ENCODE results near the gene TMPRSS4.

The TMPRSS4 gene

GRCh38 chr11:118144301-118145268 is 67.7 kb downstream of the TMPRSS4 start:
- Histone ChIP-seq H3K9ac (ENCODE audit: low read depth in 1 of 2, low read length in 2 of 2) (no peak overlapping the region), H3K4me3 (ENCODE audit: low read depth in 1 of 2, low read length in 2 of 2) (no peak overlapping the region), H3K27ac (ENCODE audit: low read depth, low read length) (no peak overlapping the region), H3K36me3 (ENCODE audit: control insufficient read depth in 1 of 2, insufficient read depth in 2 of 2, low read length in 2 of 2) (no peaks in the 10 kb centered on the region), H3K4me1 (ENCODE audit: control insufficient read depth in 1 of 2, insufficient read depth in 2 of 2, low read length in 2 of 2) (peaks cover 0 to 7% of the 10 kb centered on the region in 2 donors), H3K27me3 (ENCODE audit: control insufficient read depth in 1 of 2, insufficient read depth in 2 of 2, low read length in 2 of 2) (peaks cover 31 to 34% of the 10 kb centered on the region in 2 donors), H3K9me3 (ENCODE audit: control insufficient read depth in 1 of 2, low read length in 2 of 2) (no peaks in the 10 kb centered on the region)

DNA sequence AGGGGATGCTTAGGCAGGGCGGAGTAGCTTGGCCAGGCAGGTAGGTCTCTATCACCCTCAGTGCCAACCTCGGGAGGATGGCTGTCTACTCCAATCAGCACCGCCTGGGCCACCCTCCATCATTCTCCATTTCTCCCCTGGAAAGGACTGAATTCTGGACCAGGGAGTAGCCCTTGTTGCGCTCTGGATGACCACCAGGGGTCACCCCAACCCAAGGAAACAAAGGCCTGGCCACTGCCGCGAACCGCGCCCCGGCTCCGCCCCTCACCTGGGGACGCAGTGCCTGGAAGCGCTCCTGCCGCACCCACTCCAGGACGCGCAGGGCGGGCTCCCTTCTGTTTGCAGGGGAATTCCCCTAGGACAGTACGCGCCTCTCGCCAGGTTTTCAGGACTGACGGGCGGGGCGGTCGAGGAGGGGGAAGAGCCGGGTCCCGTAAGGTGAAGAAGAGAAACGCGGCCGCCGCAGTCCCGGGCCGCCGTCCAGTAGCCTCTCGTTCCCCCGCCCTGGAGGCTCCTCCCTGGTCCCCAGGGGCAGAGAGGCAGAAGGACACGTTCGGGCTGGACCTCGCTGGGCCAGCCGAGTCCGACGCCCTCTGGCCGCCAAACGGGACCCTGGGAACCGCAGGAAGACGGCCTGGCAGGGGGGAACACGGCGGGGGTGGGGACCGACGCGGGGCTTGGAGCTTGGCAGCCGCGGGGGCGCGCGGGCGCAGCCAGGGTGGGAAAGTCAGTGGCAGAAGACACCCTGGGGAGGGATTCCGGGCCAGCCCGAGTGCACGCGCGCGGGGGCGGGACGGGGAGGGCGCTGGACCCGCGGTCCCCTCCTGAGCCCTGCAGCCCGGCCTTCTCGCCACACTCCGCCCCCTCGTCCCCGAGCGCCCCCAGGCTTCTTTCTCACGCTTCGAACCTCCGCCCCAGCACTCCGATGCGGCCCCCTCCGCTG is 68.7 kb downstream of the TMPRSS4 start:
- Histone ChIP-seq H3K9me3 (ENCODE audit: control insufficient read depth in 1 of 2, low read length in 2 of 2) (no peaks in the 10 kb centered on the region), H3K27me3 (ENCODE audit: control insufficient read depth in 1 of 2, insufficient read depth in 2 of 2, low read length in 2 of 2) (peaks cover 35 to 43% of the 10 kb centered on the region in 2 donors)

GRCh38 chr11:118146554-118146953 is 69.7 kb downstream of the TMPRSS4 start:
- H3K27ac ChIP-seq (ENCODE audit: low read depth, low read length): no peak overlapping the region
- no peak overlapping the region for H3K4me3 ChIP-seq (ENCODE audit: low read depth in 1 of 2, low read length in 2 of 2)
- no peaks in the 10 kb centered on the region for H3K36me3 ChIP-seq (ENCODE audit: control insufficient read depth in 1 of 2, insufficient read depth in 2 of 2, low read length in 2 of 2)
- H3K27me3 ChIP-seq (ENCODE audit: control insufficient read depth in 1 of 2, insufficient read depth in 2 of 2, low read length in 2 of 2): peaks cover 40 to 47% of the 10 kb centered on the region in 2 donors
- H3K4me1 ChIP-seq (ENCODE audit: control insufficient read depth in 1 of 2, insufficient read depth in 2 of 2, low read length in 2 of 2): peaks cover 0 to 7% of the 10 kb centered on the region in 2 donors
- no peak overlapping the region for H3K9ac ChIP-seq (ENCODE audit: low read depth in 1 of 2, low read length in 2 of 2)
- no peaks in the 10 kb centered on the region for H3K9me3 ChIP-seq (ENCODE audit: control insufficient read depth in 1 of 2, low read length in 2 of 2)

More for the DNA sequence above, 68.7 kb downstream of the TMPRSS4 start:
- no peak overlapping the region for H3K27ac ChIP-seq (ENCODE audit: low read depth, low read length)
- peak overlapping the region; percentile 67 to 73 for H3K4me3 ChIP-seq (ENCODE audit: low read depth in 1 of 2, low read length in 2 of 2)
- peak overlapping the region; percentile 37 to 45 for H3K9ac ChIP-seq (ENCODE audit: low read depth in 1 of 2, low read length in 2 of 2)
- H3K36me3 ChIP-seq (ENCODE audit: control insufficient read depth in 1 of 2, insufficient read depth in 2 of 2, low read length in 2 of 2): no peaks in the 10 kb centered on the region
- H3K4me1 ChIP-seq (ENCODE audit: control insufficient read depth in 1 of 2, insufficient read depth in 2 of 2, low read length in 2 of 2): peaks cover 0 to 7% of the 10 kb centered on the region in 2 donors

- Histone ChIP-seq H3K4me3 (ENCODE audit: low read depth in 1 of 2, low read length in 2 of 2) (no peak overlapping the region), H3K9ac (ENCODE audit: low read depth in 1 of 2, low read length in 2 of 2) (no peak overlapping the region), H3K4me1 (ENCODE audit: control insufficient read depth in 1 of 2, insufficient read depth in 2 of 2, low read length in 2 of 2) (peaks cover 0 to 7% of the 10 kb centered on the region in 2 donors), H3K9me3 (ENCODE audit: control insufficient read depth in 1 of 2, low read length in 2 of 2) (no peaks in the 10 kb centered on the region), H3K36me3 (ENCODE audit: control insufficient read depth in 1 of 2, insufficient read depth in 2 of 2, low read length in 2 of 2) (no peaks in the 10 kb centered on the region), H3K27ac (ENCODE audit: low read depth, low read length) (no peak overlapping the region), H3K27me3 (ENCODE audit: control insufficient read depth in 1 of 2, insufficient read depth in 2 of 2, low read length in 2 of 2) (peaks cover 49 to 51% of the 10 kb centered on the region in 2 donors)
These were observed 70.6 kb downstream of the TMPRSS4 start for GRCh38 chr11:118147502-118147901.

GRCh38 chr11:118148240-118148639 is 71.4 kb downstream of the TMPRSS4 start:
- peaks cover 47 to 52% of the 10 kb centered on the region in 2 donors for H3K27me3 ChIP-seq (ENCODE audit: control insufficient read depth in 1 of 2, insufficient read depth in 2 of 2, low read length in 2 of 2)
- H3K9ac ChIP-seq (ENCODE audit: low read depth in 1 of 2, low read length in 2 of 2): no peak overlapping the region
- H3K9me3 ChIP-seq (ENCODE audit: control insufficient read depth in 1 of 2, low read length in 2 of 2): no peaks in the 10 kb centered on the region
- H3K36me3 ChIP-seq (ENCODE audit: control insufficient read depth in 1 of 2, insufficient read depth in 2 of 2, low read length in 2 of 2): no peaks in the 10 kb centered on the region
- no peak overlapping the region for H3K4me3 ChIP-seq (ENCODE audit: low read depth in 1 of 2, low read length in 2 of 2)
- H3K4me1 ChIP-seq (ENCODE audit: control insufficient read depth in 1 of 2, insufficient read depth in 2 of 2, low read length in 2 of 2): peaks cover 0 to 7% of the 10 kb centered on the region in 2 donors
- H3K27ac ChIP-seq (ENCODE audit: low read depth, low read length): no peak overlapping the region

GRCh38 chr11:118148856-118149255 is 72.0 kb downstream of the TMPRSS4 start:
- Histone ChIP-seq H3K4me1 (ENCODE audit: control insufficient read depth in 1 of 2, insufficient read depth in 2 of 2, low read length in 2 of 2) (peaks cover 0 to 12% of the 10 kb centered on the region in 2 donors), H3K27me3 (ENCODE audit: control insufficient read depth in 1 of 2, insufficient read depth in 2 of 2, low read length in 2 of 2) (peaks cover 47 to 51% of the 10 kb centered on the region in 2 donors), H3K4me3 (ENCODE audit: low read depth in 1 of 2, low read length in 2 of 2) (no peak overlapping the region), H3K9ac (ENCODE audit: low read depth in 1 of 2, low read length in 2 of 2) (no peak overlapping the region), H3K9me3 (ENCODE audit: control insufficient read depth in 1 of 2, low read length in 2 of 2) (no peaks in the 10 kb centered on the region), H3K36me3 (ENCODE audit: control insufficient read depth in 1 of 2, insufficient read depth in 2 of 2, low read length in 2 of 2) (no peaks in the 10 kb centered on the region), H3K27ac (ENCODE audit: low read depth, low read length) (no peak overlapping the region)

DNA sequence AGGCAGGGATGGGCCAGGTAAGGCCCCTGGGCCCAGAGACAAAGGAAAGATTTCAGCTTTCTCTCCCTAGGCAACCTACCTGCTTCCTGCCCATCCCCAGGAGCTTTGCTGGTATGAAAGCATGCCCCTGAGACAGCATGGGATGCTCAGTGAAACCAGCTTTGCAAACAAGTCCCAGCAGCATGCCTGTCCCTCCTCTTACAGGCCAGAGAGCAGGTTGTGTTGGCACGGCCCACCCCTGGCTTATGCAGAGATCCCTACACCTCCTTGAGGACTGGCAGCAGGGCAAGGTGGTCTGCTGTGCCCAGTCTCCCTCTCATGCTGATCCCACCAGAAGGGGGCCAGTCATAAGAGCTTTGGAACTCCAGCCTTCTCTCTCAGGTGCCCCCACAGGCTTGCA is 72.6 kb downstream of the TMPRSS4 start:
- Histone ChIP-seq H3K27me3 (ENCODE audit: control insufficient read depth in 1 of 2, insufficient read depth in 2 of 2, low read length in 2 of 2) (peaks cover 47 to 52% of the 10 kb centered on the region in 2 donors), H3K9ac (ENCODE audit: low read depth in 1 of 2, low read length in 2 of 2) (no peak overlapping the region), H3K9me3 (ENCODE audit: control insufficient read depth in 1 of 2, low read length in 2 of 2) (no peaks in the 10 kb centered on the region), H3K27ac (ENCODE audit: low read depth, low read length) (no peak overlapping the region), H3K36me3 (ENCODE audit: control insufficient read depth in 1 of 2, insufficient read depth in 2 of 2, low read length in 2 of 2) (no peaks in the 10 kb centered on the region), H3K4me1 (ENCODE audit: control insufficient read depth in 1 of 2, insufficient read depth in 2 of 2, low read length in 2 of 2) (peaks cover 0 to 12% of the 10 kb centered on the region in 2 donors), H3K4me3 (ENCODE audit: low read depth in 1 of 2, low read length in 2 of 2) (no peak overlapping the region)

DNA sequence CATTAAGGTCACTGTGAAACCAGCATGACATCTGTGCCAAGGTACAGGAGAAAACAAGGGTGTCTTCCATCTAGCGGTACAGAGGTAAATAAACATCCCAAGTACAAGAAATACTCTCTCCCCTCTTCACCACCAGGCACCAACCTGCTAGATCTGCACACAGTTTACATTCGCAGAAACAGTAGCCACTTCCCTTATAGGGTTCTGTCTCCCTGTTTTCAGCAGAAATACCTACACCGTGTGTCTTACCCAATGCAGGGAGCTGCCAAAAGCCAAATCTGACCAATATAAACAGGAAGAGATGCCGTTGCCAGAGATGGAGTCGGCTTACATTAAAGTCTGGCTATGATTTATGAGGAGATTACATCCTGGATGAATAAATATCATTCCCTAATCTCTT is 74.6 kb downstream of the TMPRSS4 start:
- Histone ChIP-seq H3K27ac (ENCODE audit: low read depth, low read length) (no peak overlapping the region), H3K27me3 (ENCODE audit: control insufficient read depth in 1 of 2, insufficient read depth in 2 of 2, low read length in 2 of 2) (peaks cover 66 to 70% of the 10 kb centered on the region in 2 donors), H3K4me1 (ENCODE audit: control insufficient read depth in 1 of 2, insufficient read depth in 2 of 2, low read length in 2 of 2) (peaks cover under 1 to 7% of the 10 kb centered on the region in 2 donors), H3K9me3 (ENCODE audit: control insufficient read depth in 1 of 2, low read length in 2 of 2) (no peaks in the 10 kb centered on the region), H3K36me3 (ENCODE audit: control insufficient read depth in 1 of 2, insufficient read depth in 2 of 2, low read length in 2 of 2) (no peaks in the 10 kb centered on the region), H3K4me3 (ENCODE audit: low read depth in 1 of 2, low read length in 2 of 2) (no peak overlapping the region), H3K9ac (ENCODE audit: low read depth in 1 of 2, low read length in 2 of 2) (no peak overlapping the region)

DNA sequence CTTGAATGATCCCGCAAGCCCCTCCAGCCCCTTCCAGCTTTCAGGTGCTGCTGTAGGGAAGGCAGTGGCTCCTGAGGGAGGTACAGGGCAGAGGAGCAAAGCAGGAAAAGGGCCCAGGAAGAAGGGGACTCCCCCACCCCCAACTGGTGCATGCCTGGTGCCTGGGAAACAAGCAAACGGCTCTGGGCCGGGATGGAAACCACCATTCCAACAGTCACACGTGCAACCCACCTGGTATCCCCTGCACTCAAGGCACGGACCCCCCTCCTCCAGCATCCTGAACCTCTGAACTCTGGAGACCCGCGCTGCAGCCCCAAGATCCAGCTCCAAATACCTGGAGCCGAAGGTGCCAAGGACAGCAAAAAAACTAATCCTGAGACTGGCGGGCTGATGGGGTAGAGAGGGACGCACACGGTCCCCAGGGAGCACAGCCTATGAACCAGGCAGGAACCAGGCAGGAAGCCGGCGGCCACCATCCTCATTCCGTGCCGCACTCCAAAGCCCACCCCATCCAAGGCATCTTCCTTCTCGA is 75.2 kb downstream of the TMPRSS4 start:
- no peak overlapping the region for H3K27ac ChIP-seq (ENCODE audit: low read depth, low read length)
- H3K4me3 ChIP-seq (ENCODE audit: low read depth in 1 of 2, low read length in 2 of 2): peak overlapping the region; percentile 57 to 62

More for the DNA sequence above, 75.2 kb downstream of the TMPRSS4 start:
- Histone ChIP-seq H3K9me3 (ENCODE audit: control insufficient read depth in 1 of 2, low read length in 2 of 2) (no peaks in the 10 kb centered on the region), H3K9ac (ENCODE audit: low read depth in 1 of 2, low read length in 2 of 2) (no peak overlapping the region), H3K27me3 (ENCODE audit: control insufficient read depth in 1 of 2, insufficient read depth in 2 of 2, low read length in 2 of 2) (peaks cover 72 to 77% of the 10 kb centered on the region in 2 donors), H3K36me3 (ENCODE audit: control insufficient read depth in 1 of 2, insufficient read depth in 2 of 2, low read length in 2 of 2) (no peaks in the 10 kb centered on the region), H3K4me1 (ENCODE audit: control insufficient read depth in 1 of 2, insufficient read depth in 2 of 2, low read length in 2 of 2) (peaks cover 5% of the 10 kb centered on the region in 2 donors)
